Testis (tissue), 3 donors: ENCODE results near the gene FAM76B. TPM values are rescaled to one million over a fixed set of nuclear protein-coding genes. Genes with fewer than 3 reads are reported as not detected.

Experiments
- DNase-seq: peaks from one replicate; pipeline ENCODE4 v3.0.0-alpha.2; 2019
- H3K27ac ChIP-seq, 2 donors: fragments of 200-600 bp; sonication (generic); one replicate each; pipeline ENCODE4 v1.5.1; 2019
- H3K27me3 ChIP-seq: fragments of 200-600 bp; sonication (generic); one replicate; pipeline ENCODE4 v1.5.1; 2019
- H3K36me3 ChIP-seq: fragments of 200-600 bp; sonication (generic); one replicate; pipeline ENCODE4 v1.5.1; 2017; ENCODE audit warnings: low read depth; ENCODE audit errors: missing control alignments
- H3K4me1 ChIP-seq: fragments of 200-600 bp; sonication (generic); one replicate; pipeline ENCODE4 v1.5.1; 2019
- H3K4me3 ChIP-seq, 2 donors: fragments of 200-600 bp; sonication (generic); one replicate each; pipeline ENCODE4 v1.5.1; 2017 to 2019
- H3K9me3 ChIP-seq: fragments of 200-600 bp; sonication (generic); one replicate; pipeline ENCODE4 v1.5.1; 2017
- CTCF ChIP-seq, 3 experiments: fragments of 450-650 bp in 2 of 3; fragments of 200-600 bp in 1 of 3; sonication (generic) in 1 of 3; IDR thresholded peaks; one replicate each; pipeline ENCODE4 v1.5.1; 2016 to 2019; ENCODE audit warnings: antibody characterized with exemption in 3 of 3, mild to moderate bottlenecking in 2 of 3, moderate library complexity in 1 of 3
- POLR2A ChIP-seq: fragments of 450-650 bp; IDR thresholded peaks from one replicate; pipeline ENCODE4 v1.6.1; 2017; ENCODE audit warnings: antibody characterized with exemption, mild to moderate bottlenecking, moderate library complexity
- WGBS, 2 donors: methylation state at CpG; one replicate each; pipeline ENCODE4 v1.1.5; 2018; 5-methylcytosine and 5-hydroxymethylcytosine counted together
- intact Hi-C: fragments of 100-400 bp; cut with DNase I; formaldehyde crosslinking; loops from one replicate; pipeline ENCODE4 v1.15.1; 2023; ENCODE audit warnings: low total_unique reads
- polyA plus RNA-seq: library from polyadenylated mRNA; stranded (reverse); fragments of 350-450 nt; fragmentation: Illumina TruSeq; extraction: RNeasy Lipid Tissue Mini Kit (QIAGEN cat#74804); gene quantifications from one replicate; pipeline ENCODE4 v1.2.3, GENCODE V29; 2014; ENCODE audit warnings: low read depth, low replicate concordance; ENCODE audit not compliant: insufficient read depth
- total RNA-seq, 2 donors: library from RNA; depleted of rRNA; stranded (reverse); fragments of >200 nt; gene quantifications; one replicate each; pipeline ENCODE4 v1.2.3, GENCODE V29; 2016

FAM76B gene
- total and polyA plus RNA-seq, 3 donors from 2014 or later = 53.7 to 122 (median 81.0) TPM

GRCh38 chr11:95764267-95764898 is 25.2 kb downstream of the FAM76B start:
- peak; percentile 83 to 91 (median 84) for TF ChIP-seq CTCF (IDR thresholded peaks at IDR 0.05)
- TF ChIP-seq POLR2A = no peak
- Histone ChIP-seq H3K9me3 (no peaks in the 10 kb centered on the region), H3K4me1 (no peaks in the 10 kb centered on the region), H3K36me3 (no peaks in the 10 kb centered on the region), H3K27me3 (no peaks in the 10 kb centered on the region), H3K27ac (no peak overlapping the region), H3K4me3 (no peak overlapping the region)
- intact Hi-C loops = no loop called here
- no peak for DNase-seq
- 22 to 23% methylated on average over 4 of the region's 4 CpGs for WGBS, 2 donors

GRCh38 chr11:95762534-95762933 is 27.0 kb downstream of the FAM76B start:
- DNase-seq = no peak
- no peak overlapping the region for H3K27ac ChIP-seq
- intact Hi-C loops = no loop called here
- TF ChIP-seq POLR2A = no peak
- TF ChIP-seq CTCF (IDR thresholded peaks at IDR 0.05) = no peak
- 88 to 92% methylated on average over 3 of the region's 3 CpGs for WGBS, 2 donors
- H3K36me3 ChIP-seq = no peaks in the 10 kb centered on the region
- H3K9me3 ChIP-seq = no peaks in the 10 kb centered on the region
- no peaks in the 10 kb centered on the region for H3K4me1 ChIP-seq
- H3K27me3 ChIP-seq = no peaks in the 10 kb centered on the region
- H3K4me3 ChIP-seq = no peak overlapping the region

- 63 to 75% methylated on average over 1 of the region's 1 CpG for WGBS, 2 donors
- no peak for DNase-seq
- H3K36me3 ChIP-seq = no peaks in the 10 kb centered on the region
- TF ChIP-seq POLR2A = no peak
- TF ChIP-seq CTCF (IDR thresholded peaks at IDR 0.05) = no peak
- no peak overlapping the region for H3K27ac ChIP-seq
- no peaks in the 10 kb centered on the region for H3K27me3 ChIP-seq
- no peaks in the 10 kb centered on the region for H3K4me1 ChIP-seq
- intact Hi-C loops = no loop called here
- H3K9me3 ChIP-seq = no peaks in the 10 kb centered on the region
- H3K4me3 ChIP-seq = no peak overlapping the region
These were observed 28.6 kb downstream of the FAM76B start for GRCh38 chr11:95760941-95761340.

GRCh38 chr11:95751515-95751914 is 38.1 kb downstream of the FAM76B start:
- TF ChIP-seq CTCF (IDR thresholded peaks at IDR 0.05) (no peak), POLR2A (no peak)
- Histone ChIP-seq H3K27ac (no peak overlapping the region), H3K27me3 (no peaks in the 10 kb centered on the region), H3K36me3 (no peaks in the 10 kb centered on the region), H3K9me3 (no peaks in the 10 kb centered on the region), H3K4me1 (no peaks in the 10 kb centered on the region), H3K4me3 (no peak overlapping the region)
- 83 to 86% methylated on average over 1 of the region's 1 CpG for WGBS, 2 donors
- no peak for DNase-seq
- intact Hi-C loops = no loop called here

GRCh38 chr11:95750101-95750500 is 39.5 kb downstream of the FAM76B start:
- Histone ChIP-seq H3K27ac (no peak overlapping the region), H3K27me3 (no peaks in the 10 kb centered on the region), H3K4me1 (no peaks in the 10 kb centered on the region), H3K36me3 (no peaks in the 10 kb centered on the region), H3K4me3 (no peak overlapping the region), H3K9me3 (no peaks in the 10 kb centered on the region)
- 97 to 100% methylated on average over 1 of the region's 1 CpG for WGBS, 2 donors
- intact Hi-C loops = no loop called here
- no peak for TF ChIP-seq POLR2A
- TF ChIP-seq CTCF (IDR thresholded peaks at IDR 0.05) = no peak
- no peak for DNase-seq
